GM12878 (cell line): Measurements from ENCODE around the gene DYNC1LI1. TPM values are rescaled to one million over a fixed set of nuclear protein-coding genes. Genes with fewer than 3 reads are reported as not detected.
A peak's percentile ranks its signal among the peaks of the same experiment; 100 is the strongest.

ENCODE experiments used
- BACH1 ChIP-seq: fragments of 450-650 bp; IDR thresholded peaks from 2 replicates; pipeline ENCODE4 v1.6.1; 2017; ENCODE audit warnings: mild to moderate bottlenecking, borderline replicate concordance
- CREM ChIP-seq: IDR thresholded peaks from 2 replicates; pipeline ENCODE4 v1.6.1; 2014; ENCODE audit warnings: antibody characterized with exemption, low read depth
- EED ChIP-seq: sonication (generic); IDR thresholded peaks from 2 replicates; pipeline ENCODE4 v1.6.1; 2016; ENCODE audit warnings: antibody characterized with exemption, low read depth
- HDAC6 ChIP-seq: fragments of 200-600 bp; sonication (generic); IDR thresholded peaks from one replicate; pipeline ENCODE4 v1.8.0; 2017; ENCODE audit warnings: antibody characterized with exemption; ENCODE audit not compliant: unreplicated experiment
- HDGF ChIP-seq: fragments of 450-650 bp; IDR thresholded peaks from 2 replicates; pipeline ENCODE4 v1.6.1; 2016; ENCODE audit warnings: antibody characterized with exemption
- KAT2A ChIP-seq: conservative IDR thresholded peaks from 2 replicates; pipeline ENCODE4 v1.6.1; 2011; ENCODE audit warnings: low read depth, low read length; ENCODE audit not compliant: control insufficient read depth
- NFYA ChIP-seq: IDR thresholded peaks from 2 replicates; pipeline ENCODE4 v1.6.1; 2011; ENCODE audit warnings: low read depth, mild to moderate bottlenecking, low read length, improper control_type of control experiment, borderline replicate concordance
- SREBF2 ChIP-seq: IDR thresholded peaks from 2 replicates; pipeline ENCODE4 v1.6.1; 2012; ENCODE audit warnings: mild to moderate bottlenecking, low read length
- STAT3 ChIP-seq: IDR thresholded peaks from 2 replicates; pipeline ENCODE4 v1.6.1; 2011; ENCODE audit warnings: low read depth, low read length, improper control_type of control experiment
- ZNF274 ChIP-seq: IDR thresholded peaks from one replicate; pipeline ENCODE4 v1.8.0; 2011; ENCODE audit not compliant: insufficient read length, insufficient read depth
- polyA plus RNA-seq, 11 experiments: library from polyadenylated mRNA; depleted of rRNA in 4 of 11; unstranded in 6 of 11; stranded (reverse) in 5 of 11; fragments of >200 nt; fragmentation: Nextera tagmentation in 4 of 11; fragmentation: Illumina TruSeq in 1 of 11; extraction: Ambion mirVana in 4 of 11; extraction: Trizol in 1 of 11; gene quantifications; 1 replicate in 1 of 11; 2 replicates in 10 of 11; pipeline versions ENCODE4 v1.2.1 to v1.2.3, GENCODE V29; 2011 to 2016; ENCODE audit warnings: inconsistent platforms in 2 of 11, missing spikeins in 2 of 11, low read depth in 1 of 11
- total RNA-seq, 4 experiments: library from RNA; depleted of rRNA in 3 of 4; stranded (reverse); fragments of >200 nt in 3 of 4; fragmentation: Illumina TruSeq in 1 of 4; extraction: Trizol in 1 of 4; gene quantifications; 2 replicates each; pipeline versions ENCODE4 v1.2.1 to v1.2.3, GENCODE V29; 2013 to 2021
- TF ChIP-seq, protein P1 (sequence below): IDR thresholded peaks from 2 replicates; pipeline ENCODE4 v1.6.1; 2012; ENCODE audit warnings: low read depth, low read length, improper control_type of control experiment
- TF ChIP-seq, protein P2 (sequence below): fragments of 450-650 bp; conservative IDR thresholded peaks from 2 replicates; pipeline ENCODE4 v1.6.1; 2017; ENCODE audit warnings: mild to moderate bottlenecking, moderate library complexity
- TF ChIP-seq, protein P3 (sequence below): fragments of 450-650 bp; IDR thresholded peaks from 2 replicates; pipeline ENCODE4 v1.6.1; 2016; ENCODE audit warnings: mild to moderate bottlenecking
- TF ChIP-seq, protein P4 (sequence below): fragments of 450-650 bp; IDR thresholded peaks from 2 replicates; pipeline ENCODE4 v1.6.1; 2017; ENCODE audit warnings: antibody characterized with exemption, mild to moderate bottlenecking, moderate library complexity
- TF ChIP-seq, protein P5 (sequence below): IDR thresholded peaks from 2 replicates; pipeline ENCODE4 v1.6.1; 2011; ENCODE audit warnings: borderline replicate concordance, low read depth, mild to moderate bottlenecking, moderate library complexity, low read length; ENCODE audit not compliant: insufficient read depth, poor library complexity, severe bottlenecking
- TF ChIP-seq, protein P6 (sequence below): fragments of 150-350 bp; IDR thresholded peaks from 2 replicates; pipeline ENCODE4 v1.6.1; 2016; ENCODE audit warnings: low read depth, low read length

Gene DYNC1LI1
- total and polyA plus RNA-seq, 10 of the 15 experiments (the other 5 are each of a cell fraction or from before 2014, with no cell fraction given): 11.5 to 51.7 (median 32.0) TPM

DNA sequence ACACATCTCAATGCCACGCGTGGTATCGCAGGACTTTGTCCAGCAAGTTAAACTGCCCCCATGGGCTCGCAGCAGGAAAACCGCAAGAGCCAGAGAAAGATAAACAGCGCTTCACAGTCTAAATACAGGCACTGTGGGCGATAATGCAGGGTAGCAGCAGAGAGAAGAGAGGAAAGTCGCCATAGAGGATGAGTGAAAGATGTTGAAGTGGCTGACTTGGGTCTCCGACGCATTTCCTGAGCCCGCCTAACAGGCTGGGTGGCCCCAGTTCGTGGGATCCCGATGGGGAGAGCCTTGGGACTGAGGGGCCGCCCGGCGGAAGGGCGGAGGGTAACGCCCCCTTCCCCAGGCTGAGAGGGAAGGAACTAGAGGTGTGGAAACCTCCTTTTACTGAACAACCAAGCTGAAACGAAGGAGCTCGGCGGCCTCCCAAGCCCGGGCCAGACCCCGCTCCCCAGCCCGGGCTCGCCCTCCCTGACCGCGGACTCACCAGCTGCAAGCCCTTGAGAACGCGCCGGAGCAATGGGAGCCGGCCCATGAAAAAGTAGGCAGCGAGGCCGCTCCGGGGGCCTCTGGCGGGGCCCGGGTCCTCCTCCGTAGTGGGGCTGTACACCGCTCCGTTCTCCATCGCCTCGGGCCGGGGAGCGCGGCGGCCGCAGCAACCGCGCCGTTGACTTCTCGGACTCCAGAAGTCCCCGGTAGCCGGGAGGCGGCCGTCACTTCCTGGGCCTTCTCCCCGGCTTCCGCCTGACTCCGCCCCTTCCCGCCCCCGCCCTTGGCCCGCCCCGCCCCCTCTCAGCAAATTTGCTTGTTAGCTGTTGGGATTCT is 68.3 kb downstream of the DYNC1LI1 start, which contains the start of gene CMTM6 (continued):
- TF ChIP-seq, protein P1, sequence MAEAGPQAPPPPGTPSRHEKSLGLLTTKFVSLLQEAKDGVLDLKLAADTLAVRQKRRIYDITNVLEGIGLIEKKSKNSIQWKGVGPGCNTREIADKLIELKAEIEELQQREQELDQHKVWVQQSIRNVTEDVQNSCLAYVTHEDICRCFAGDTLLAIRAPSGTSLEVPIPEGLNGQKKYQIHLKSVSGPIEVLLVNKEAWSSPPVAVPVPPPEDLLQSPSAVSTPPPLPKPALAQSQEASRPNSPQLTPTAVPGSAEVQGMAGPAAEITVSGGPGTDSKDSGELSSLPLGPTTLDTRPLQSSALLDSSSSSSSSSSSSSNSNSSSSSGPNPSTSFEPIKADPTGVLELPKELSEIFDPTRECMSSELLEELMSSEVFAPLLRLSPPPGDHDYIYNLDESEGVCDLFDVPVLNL: no peak; the same call in 1 of the 2 replicates
- TF ChIP-seq BACH1 (peak; percentile 70; the same call in 1 of the 2 replicates), CREM (0 out of 2 replicates have a peak, but pooled peaks have one; percentile 21), STAT3 (no peak), KAT2A (no peak), NFYA (no peak), ZNF274 (no peak), SREBF2 (no peak), EED (peak; percentile 47), HDGF (0 out of 2 replicates have a peak, but pooled peaks have one; percentile 31), HDAC6 (no peak)
- TF ChIP-seq, protein P2, sequence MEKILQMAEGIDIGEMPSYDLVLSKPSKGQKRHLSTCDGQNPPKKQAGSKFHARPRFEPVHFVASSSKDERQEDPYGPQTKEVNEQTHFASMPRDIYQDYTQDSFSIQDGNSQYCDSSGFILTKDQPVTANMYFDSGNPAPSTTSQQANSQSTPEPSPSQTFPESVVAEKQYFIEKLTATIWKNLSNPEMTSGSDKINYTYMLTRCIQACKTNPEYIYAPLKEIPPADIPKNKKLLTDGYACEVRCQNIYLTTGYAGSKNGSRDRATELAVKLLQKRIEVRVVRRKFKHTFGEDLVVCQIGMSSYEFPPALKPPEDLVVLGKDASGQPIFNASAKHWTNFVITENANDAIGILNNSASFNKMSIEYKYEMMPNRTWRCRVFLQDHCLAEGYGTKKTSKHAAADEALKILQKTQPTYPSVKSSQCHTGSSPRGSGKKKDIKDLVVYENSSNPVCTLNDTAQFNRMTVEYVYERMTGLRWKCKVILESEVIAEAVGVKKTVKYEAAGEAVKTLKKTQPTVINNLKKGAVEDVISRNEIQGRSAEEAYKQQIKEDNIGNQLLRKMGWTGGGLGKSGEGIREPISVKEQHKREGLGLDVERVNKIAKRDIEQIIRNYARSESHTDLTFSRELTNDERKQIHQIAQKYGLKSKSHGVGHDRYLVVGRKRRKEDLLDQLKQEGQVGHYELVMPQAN: peak; percentile 85
- TF ChIP-seq, protein P3, sequence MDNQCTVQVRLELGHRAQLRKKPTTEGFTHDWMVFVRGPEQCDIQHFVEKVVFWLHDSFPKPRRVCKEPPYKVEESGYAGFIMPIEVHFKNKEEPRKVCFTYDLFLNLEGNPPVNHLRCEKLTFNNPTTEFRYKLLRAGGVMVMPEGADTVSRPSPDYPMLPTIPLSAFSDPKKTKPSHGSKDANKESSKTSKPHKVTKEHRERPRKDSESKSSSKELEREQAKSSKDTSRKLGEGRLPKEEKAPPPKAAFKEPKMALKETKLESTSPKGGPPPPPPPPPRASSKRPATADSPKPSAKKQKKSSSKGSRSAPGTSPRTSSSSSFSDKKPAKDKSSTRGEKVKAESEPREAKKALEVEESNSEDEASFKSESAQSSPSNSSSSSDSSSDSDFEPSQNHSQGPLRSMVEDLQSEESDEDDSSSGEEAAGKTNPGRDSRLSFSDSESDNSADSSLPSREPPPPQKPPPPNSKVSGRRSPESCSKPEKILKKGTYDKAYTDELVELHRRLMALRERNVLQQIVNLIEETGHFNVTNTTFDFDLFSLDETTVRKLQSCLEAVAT: peak; percentile 69; the same call in 1 of the 2 replicates
- TF ChIP-seq, protein P4, sequence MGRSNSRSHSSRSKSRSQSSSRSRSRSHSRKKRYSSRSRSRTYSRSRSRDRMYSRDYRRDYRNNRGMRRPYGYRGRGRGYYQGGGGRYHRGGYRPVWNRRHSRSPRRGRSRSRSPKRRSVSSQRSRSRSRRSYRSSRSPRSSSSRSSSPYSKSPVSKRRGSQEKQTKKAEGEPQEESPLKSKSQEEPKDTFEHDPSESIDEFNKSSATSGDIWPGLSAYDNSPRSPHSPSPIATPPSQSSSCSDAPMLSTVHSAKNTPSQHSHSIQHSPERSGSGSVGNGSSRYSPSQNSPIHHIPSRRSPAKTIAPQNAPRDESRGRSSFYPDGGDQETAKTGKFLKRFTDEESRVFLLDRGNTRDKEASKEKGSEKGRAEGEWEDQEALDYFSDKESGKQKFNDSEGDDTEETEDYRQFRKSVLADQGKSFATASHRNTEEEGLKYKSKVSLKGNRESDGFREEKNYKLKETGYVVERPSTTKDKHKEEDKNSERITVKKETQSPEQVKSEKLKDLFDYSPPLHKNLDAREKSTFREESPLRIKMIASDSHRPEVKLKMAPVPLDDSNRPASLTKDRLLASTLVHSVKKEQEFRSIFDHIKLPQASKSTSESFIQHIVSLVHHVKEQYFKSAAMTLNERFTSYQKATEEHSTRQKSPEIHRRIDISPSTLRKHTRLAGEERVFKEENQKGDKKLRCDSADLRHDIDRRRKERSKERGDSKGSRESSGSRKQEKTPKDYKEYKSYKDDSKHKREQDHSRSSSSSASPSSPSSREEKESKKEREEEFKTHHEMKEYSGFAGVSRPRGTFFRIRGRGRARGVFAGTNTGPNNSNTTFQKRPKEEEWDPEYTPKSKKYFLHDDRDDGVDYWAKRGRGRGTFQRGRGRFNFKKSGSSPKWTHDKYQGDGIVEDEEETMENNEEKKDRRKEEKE: no peak
- TF ChIP-seq, protein P5, sequence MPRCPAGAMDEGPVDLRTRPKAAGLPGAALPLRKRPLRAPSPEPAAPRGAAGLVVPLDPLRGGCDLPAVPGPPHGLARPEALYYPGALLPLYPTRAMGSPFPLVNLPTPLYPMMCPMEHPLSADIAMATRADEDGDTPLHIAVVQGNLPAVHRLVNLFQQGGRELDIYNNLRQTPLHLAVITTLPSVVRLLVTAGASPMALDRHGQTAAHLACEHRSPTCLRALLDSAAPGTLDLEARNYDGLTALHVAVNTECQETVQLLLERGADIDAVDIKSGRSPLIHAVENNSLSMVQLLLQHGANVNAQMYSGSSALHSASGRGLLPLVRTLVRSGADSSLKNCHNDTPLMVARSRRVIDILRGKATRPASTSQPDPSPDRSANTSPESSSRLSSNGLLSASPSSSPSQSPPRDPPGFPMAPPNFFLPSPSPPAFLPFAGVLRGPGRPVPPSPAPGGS: no peak
- TF ChIP-seq, protein P6, sequence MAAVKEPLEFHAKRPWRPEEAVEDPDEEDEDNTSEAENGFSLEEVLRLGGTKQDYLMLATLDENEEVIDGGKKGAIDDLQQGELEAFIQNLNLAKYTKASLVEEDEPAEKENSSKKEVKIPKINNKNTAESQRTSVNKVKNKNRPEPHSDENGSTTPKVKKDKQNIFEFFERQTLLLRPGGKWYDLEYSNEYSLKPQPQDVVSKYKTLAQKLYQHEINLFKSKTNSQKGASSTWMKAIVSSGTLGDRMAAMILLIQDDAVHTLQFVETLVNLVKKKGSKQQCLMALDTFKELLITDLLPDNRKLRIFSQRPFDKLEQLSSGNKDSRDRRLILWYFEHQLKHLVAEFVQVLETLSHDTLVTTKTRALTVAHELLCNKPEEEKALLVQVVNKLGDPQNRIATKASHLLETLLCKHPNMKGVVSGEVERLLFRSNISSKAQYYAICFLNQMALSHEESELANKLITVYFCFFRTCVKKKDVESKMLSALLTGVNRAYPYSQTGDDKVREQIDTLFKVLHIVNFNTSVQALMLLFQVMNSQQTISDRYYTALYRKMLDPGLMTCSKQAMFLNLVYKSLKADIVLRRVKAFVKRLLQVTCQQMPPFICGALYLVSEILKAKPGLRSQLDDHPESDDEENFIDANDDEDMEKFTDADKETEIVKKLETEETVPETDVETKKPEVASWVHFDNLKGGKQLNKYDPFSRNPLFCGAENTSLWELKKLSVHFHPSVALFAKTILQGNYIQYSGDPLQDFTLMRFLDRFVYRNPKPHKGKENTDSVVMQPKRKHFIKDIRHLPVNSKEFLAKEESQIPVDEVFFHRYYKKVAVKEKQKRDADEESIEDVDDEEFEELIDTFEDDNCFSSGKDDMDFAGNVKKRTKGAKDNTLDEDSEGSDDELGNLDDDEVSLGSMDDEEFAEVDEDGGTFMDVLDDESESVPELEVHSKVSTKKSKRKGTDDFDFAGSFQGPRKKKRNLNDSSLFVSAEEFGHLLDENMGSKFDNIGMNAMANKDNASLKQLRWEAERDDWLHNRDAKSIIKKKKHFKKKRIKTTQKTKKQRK: no peak
